H1 (cell line): Measurements from ENCODE around the gene PEX3. TPM values are rescaled to one million over a fixed set of nuclear protein-coding genes. Genes with fewer than 3 reads are reported as not detected.

Experiments
- BCL11A ChIP-seq, 2 experiments: IDR thresholded peaks; one replicate each; pipeline ENCODE4 v1.6.1; 2011; ENCODE audit warnings: low read depth in 2 of 2, low read length in 2 of 2, mild to moderate bottlenecking in 2 of 2
- CHD7 ChIP-seq: fragments of 300-600 bp; sonication (generic); IDR thresholded peaks from 2 replicates; pipeline ENCODE4 v1.7.1; 2012; ENCODE audit warnings: low read length, moderate library complexity, mild to moderate bottlenecking, inconsistent platforms; ENCODE audit not compliant: insufficient replicate concordance
- CTCF ChIP-seq, 3 experiments: IDR thresholded peaks; 1 replicate in 2 of 3; 2 replicates in 1 of 3; pipeline versions ENCODE4 v1.5.1 to v1.6.1; 2011; ENCODE audit warnings: low read length in 3 of 3, mild to moderate bottlenecking in 3 of 3, inconsistent platforms in 2 of 3, low read depth in 1 of 3, moderate library complexity in 1 of 3; ENCODE audit not compliant: insufficient read depth in 1 of 3; ENCODE audit errors: control extremely low read depth in 1 of 3
- EGR1 ChIP-seq: IDR thresholded peaks from 2 replicates; pipeline ENCODE4 v1.6.1; 2011; ENCODE audit warnings: low read depth, low read length, borderline replicate concordance
- POLR2A ChIP-seq, 2 experiments: IDR thresholded peaks; 1 replicate in 1 of 2; 2 replicates in 1 of 2; pipeline ENCODE4 v1.6.1; 2011; ENCODE audit warnings: low read depth in 2 of 2, low read length in 2 of 2, mild to moderate bottlenecking in 2 of 2; ENCODE audit errors: control extremely low read depth in 1 of 2
- TAF1 ChIP-seq: IDR thresholded peaks from 2 replicates; pipeline ENCODE4 v1.6.1; 2011; ENCODE audit warnings: mild to moderate bottlenecking, low read depth, low read length
- TEAD4 ChIP-seq: IDR thresholded peaks from 2 replicates; pipeline ENCODE4 v1.6.1; 2012; ENCODE audit warnings: low read depth, low read length, inconsistent platforms, mixed read lengths
- USF2 ChIP-seq: IDR thresholded peaks from 2 replicates; pipeline ENCODE4 v1.6.1; 2011; ENCODE audit warnings: low read length, improper control_type of control experiment
- ZNF274 ChIP-seq: IDR thresholded peaks from 2 replicates; pipeline ENCODE4 v1.7.0; 2012; ENCODE audit warnings: low read length, borderline replicate concordance; ENCODE audit errors: extremely low read depth
- polyA plus RNA-seq, 7 experiments: library from polyadenylated mRNA; depleted of rRNA in 3 of 7; stranded (reverse) in 5 of 7; unstranded in 2 of 7; fragments of >200 nt in 5 of 7; fragments of 200-250 nt in 2 of 7; gene quantifications; 1 replicate in 5 of 7; 2 replicates in 1 of 7; 4 replicates in 1 of 7; pipeline versions ENCODE4 v1.2.1 to v1.2.3, GENCODE V29; 2011 to 2013; ENCODE audit warnings: missing spikeins in 2 of 7, mixed read lengths in 2 of 7
- total RNA-seq: library from RNA; stranded (reverse); fragmentation: NEBNext Ultra II Directional; extraction: Animal tissue kit (Norgen Biotek cat#: 25700); gene quantifications from 2 replicates; pipeline ENCODE4 v1.2.1, GENCODE V29; 2021

The PEX3 gene
- total and polyA plus RNA-seq, 2 of the 8 experiments (the other 6 are each of a cell fraction or from before 2014, with no cell fraction given) = 8.0 to 16.8 TPM

GRCh38 chr6:143536461-143536865, 85.9 kb downstream of the PEX3 start (continued):
- no peak for TF ChIP-seq CTCF (IDR thresholded peaks at IDR 0.05; ENCODE audit: control extremely low read depth in 1 of 3, insufficient read depth in 1 of 3, low read depth in 1 of 3, low read length in 3 of 3)
- no peak for TF ChIP-seq EGR1
- TF ChIP-seq ZNF274 = no peak
- no peak for TF ChIP-seq USF2
- no peak for TF ChIP-seq TEAD4
- no peak; a peak in 1 of 3 replicates for TF ChIP-seq POLR2A (IDR thresholded peaks at IDR 0.05; ENCODE audit: control extremely low read depth in 1 of 2, low read depth in 2 of 2, low read length in 2 of 2)
- no peak for TF ChIP-seq CHD7
- peak; percentile 69 for TF ChIP-seq TAF1
- TF ChIP-seq BCL11A (IDR thresholded peaks at IDR 0.05; ENCODE audit: low read depth in 2 of 2, low read length in 2 of 2) = no peak
